Astrocyte (in vitro differentiated cells and primary cell): ENCODE measurements around the gene ISY1.

Source experiments
- EZH2 ChIP-seq: IDR thresholded peaks from 2 replicates; pipeline ENCODE4 v1.6.1; 2012; ENCODE audit warnings: mild to moderate bottlenecking, low read length, inconsistent platforms; ENCODE audit not compliant: insufficient read depth
- TF ChIP-seq, protein P1 (sequence below): IDR thresholded peaks from 2 replicates; pipeline ENCODE4 v1.5.1; 2011; ENCODE audit warnings: low read depth, mild to moderate bottlenecking, inconsistent platforms, low read length, moderate library complexity; ENCODE audit not compliant: insufficient read depth

DNA sequence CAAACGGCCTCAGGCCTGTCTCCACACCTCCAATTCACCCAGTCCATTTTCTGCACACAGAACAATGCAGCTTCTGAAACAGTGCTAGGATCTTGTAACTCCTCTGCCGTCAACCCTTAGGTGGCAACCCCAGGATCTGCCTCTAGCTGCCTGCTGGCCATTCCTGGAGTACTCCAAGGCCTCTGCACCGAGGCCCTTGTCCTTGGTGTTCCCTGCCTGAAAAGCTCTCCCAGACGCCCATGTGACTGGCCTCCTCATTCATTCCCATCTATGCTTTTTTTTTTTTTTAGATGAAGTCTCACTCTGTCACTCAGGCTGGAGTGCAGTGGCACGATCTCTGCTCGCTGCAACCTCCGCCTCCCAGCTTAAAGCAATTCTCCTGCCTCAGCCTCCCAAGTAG is 57.6 kb downstream of the ISY1 start:
- TF ChIP-seq, protein P1, sequence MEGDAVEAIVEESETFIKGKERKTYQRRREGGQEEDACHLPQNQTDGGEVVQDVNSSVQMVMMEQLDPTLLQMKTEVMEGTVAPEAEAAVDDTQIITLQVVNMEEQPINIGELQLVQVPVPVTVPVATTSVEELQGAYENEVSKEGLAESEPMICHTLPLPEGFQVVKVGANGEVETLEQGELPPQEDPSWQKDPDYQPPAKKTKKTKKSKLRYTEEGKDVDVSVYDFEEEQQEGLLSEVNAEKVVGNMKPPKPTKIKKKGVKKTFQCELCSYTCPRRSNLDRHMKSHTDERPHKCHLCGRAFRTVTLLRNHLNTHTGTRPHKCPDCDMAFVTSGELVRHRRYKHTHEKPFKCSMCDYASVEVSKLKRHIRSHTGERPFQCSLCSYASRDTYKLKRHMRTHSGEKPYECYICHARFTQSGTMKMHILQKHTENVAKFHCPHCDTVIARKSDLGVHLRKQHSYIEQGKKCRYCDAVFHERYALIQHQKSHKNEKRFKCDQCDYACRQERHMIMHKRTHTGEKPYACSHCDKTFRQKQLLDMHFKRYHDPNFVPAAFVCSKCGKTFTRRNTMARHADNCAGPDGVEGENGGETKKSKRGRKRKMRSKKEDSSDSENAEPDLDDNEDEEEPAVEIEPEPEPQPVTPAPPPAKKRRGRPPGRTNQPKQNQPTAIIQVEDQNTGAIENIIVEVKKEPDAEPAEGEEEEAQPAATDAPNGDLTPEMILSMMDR: no peak
- no peak for TF ChIP-seq EZH2
